Stimulated activated CD8-positive, alpha-beta memory T cell treated with anti-CD3 and anti-CD28 coated beads, Interleukin-2, amount 100 ng/mL, for 1 hour (primary cell): Measurements from ENCODE around the gene SUSD4.

ENCODE experiments used
- DNase-seq, 2 donors: peaks; one replicate each; pipeline ENCODE4 v3.0.0-alpha.2; 2020; ENCODE audit warnings: low read depth in 2 of 2

SUSD4 gene

GRCh38 chr1:223358826-223359225, 5.2 kb downstream of the SUSD4 start:
- DNase-seq: no peak

- DNase-seq: no peak
Observed at GRCh38 chr1:223355699-223356098, 8.3 kb downstream of the SUSD4 start.

GRCh38 chr1:223353939-223354338, 10.0 kb downstream of the SUSD4 start:
- no peak for DNase-seq

- DNase-seq: no peak
Observed at GRCh38 chr1:223352944-223353343, 11.0 kb downstream of the SUSD4 start.

- no peak for DNase-seq
Observed at GRCh38 chr1:223350361-223350908, 13.5 kb downstream of the SUSD4 start.

- no peak for DNase-seq
Observed at GRCh38 chr1:223349241-223349640, 14.7 kb downstream of the SUSD4 start.

GRCh38 chr1:223348439-223348838, 15.5 kb downstream of the SUSD4 start:
- no peak for DNase-seq

- DNase-seq: no peak
Observed at GRCh38 chr1:223347583-223347982, 16.4 kb downstream of the SUSD4 start.

GRCh38 chr1:223346311-223346710, 17.7 kb downstream of the SUSD4 start:
- DNase-seq: no peak

GRCh38 chr1:223345720-223346119, 18.3 kb downstream of the SUSD4 start:
- no peak for DNase-seq

- DNase-seq: no peak
Observed at GRCh38 chr1:223344491-223344890, 19.5 kb downstream of the SUSD4 start.

GRCh38 chr1:223343692-223344091, 20.3 kb downstream of the SUSD4 start:
- no peak for DNase-seq

GRCh38 chr1:223341121-223341520, 22.9 kb downstream of the SUSD4 start:
- no peak for DNase-seq

GRCh38 chr1:223340637-223341036, 23.3 kb downstream of the SUSD4 start:
- DNase-seq: no peak

- no peak for DNase-seq
Observed at GRCh38 chr1:223339861-223340260, 24.1 kb downstream of the SUSD4 start.

GRCh38 chr1:223338811-223339746, 24.9 kb downstream of the SUSD4 start:
- no peak for DNase-seq

- no peak for DNase-seq
Observed at GRCh38 chr1:223337174-223337869, 26.7 kb downstream of the SUSD4 start.

GRCh38 chr1:223334156-223334555, 29.8 kb downstream of the SUSD4 start:
- no peak for DNase-seq

- no peak for DNase-seq
Observed at GRCh38 chr1:223332997-223333396, 31.0 kb downstream of the SUSD4 start.

- no peak for DNase-seq
Observed at GRCh38 chr1:223331929-223332328, 32.0 kb downstream of the SUSD4 start.

GRCh38 chr1:223331301-223331700, 32.7 kb downstream of the SUSD4 start:
- DNase-seq: no peak

- DNase-seq: no peak
Observed at GRCh38 chr1:223330466-223330865, 33.5 kb downstream of the SUSD4 start.
